Brain pericyte (primary cell): Measurements from ENCODE around the gene INO80.
"Not testable (repeated sequence)": the region's sequence is repeated elsewhere in the genome, so short reads cannot be mapped to it uniquely, and the experiment has no call there.

Experiments
- DNase-seq: peaks from one replicate; pipeline ENCODE4 v3.0.0-alpha.2; 2012; ENCODE audit warnings: low read depth, low spot score

Gene INO80

DNA sequence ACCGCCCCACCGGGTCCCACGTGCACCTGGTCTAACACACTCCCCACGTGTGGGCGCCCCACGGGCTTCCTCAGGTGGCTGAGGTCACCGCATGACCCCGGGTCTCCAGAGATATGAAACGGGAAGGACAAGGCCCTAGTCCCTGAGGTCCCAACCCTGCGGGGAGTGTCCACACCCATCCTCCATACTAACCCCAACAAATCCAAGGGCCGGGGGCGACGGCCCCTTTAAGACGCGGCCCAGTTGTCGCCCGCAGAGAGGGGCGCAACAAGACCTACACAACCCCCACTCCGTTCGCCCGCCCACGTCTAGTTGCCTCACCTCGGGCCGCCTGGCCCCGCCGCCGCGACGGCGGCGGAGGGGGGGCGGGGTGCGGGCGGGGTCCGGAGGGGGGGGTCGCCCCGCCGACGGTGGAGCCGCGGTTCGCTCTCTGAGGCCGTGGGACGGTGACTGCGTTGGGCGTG, 396 bp downstream of the INO80 start:
- no peak for DNase-seq

DNA sequence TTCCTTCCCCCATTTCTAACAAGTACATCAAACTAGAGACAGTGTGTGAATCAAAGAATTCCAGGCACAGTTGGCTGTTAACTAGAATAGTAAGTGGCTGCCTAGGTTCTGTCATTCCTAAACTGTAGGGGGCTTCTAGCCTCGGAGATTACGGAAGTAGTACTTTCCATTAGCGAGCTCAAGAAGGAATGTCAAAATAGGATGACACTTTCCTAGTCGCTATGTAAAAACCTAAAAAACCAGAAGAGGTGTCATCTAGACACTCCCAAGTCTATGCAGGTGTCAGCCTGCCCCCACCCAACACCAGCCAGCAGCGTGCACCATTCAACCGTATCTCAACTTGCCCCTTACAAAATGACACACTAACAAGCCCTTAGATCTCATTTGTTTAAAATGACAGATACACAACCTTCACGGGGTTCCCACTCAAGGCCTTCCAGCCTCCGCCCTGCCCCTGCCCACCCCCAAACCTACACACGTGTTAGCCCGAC, 874 bp downstream of the INO80 start:
- no peak for DNase-seq

DNA sequence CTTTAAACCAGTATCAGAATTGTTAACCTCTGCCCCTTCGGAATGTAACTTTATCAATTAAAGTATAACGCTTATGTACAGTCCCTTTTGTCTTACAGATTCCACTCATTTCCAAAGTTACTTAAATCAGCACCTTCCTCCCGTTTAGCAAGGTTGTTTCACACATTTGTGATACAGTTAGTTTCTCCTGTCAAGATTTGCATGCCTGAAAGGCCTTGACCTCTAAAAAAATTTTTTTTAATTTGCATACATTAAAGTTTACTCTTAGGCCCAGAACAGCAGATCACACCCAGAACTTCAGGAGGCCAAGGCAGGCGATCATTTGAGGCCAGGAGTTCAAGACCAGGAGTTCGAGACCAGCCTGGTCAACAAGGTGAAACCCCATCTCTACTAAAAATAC, 9.1 kb downstream of the INO80 start:
- DNase-seq = no peak

DNA sequence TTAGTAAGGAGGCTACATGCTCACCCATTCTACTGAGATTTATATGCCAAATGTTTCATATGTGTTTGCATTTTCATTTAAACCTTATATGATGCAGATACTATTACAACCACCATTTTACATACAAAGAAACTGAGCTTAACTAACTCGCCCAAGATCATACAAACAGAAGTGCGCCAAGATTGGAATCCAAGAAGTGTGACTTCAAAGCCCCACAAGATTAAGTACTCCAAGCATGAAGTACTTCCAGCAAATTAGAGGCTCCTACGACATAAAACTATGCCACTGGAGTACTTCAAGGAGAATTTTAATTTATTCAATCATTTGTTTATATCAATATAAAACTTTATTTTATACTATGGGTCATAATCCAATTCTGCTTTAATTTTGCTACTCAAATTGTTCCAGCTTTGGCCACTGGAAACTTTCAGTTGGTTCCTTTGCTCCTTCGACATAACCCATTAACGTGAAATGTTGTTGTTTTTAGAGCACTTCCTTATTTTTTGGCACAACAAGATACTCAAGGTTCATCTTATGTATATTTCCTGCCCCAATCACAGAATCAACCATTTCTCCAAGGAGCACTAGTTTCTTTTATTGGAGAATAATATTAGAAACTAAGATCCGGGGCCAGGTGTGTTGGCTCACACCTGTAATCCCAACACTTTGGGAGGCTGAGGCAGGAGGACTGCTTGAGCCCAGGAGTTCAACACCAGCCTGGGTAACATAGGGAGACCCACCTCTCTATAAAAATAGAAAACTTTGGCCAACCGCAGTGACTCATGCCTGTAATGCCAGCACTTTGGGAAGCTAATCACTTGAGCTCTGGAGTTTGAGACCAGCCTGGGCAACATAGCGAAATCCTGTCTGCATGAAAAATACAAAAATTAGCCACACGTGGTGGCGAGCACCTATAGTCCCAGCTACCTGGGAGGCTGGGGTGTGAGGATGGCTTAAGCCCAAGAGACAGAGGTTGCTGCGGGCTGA, 10.4 kb downstream of the INO80 start:
- no peak for DNase-seq

DNA sequence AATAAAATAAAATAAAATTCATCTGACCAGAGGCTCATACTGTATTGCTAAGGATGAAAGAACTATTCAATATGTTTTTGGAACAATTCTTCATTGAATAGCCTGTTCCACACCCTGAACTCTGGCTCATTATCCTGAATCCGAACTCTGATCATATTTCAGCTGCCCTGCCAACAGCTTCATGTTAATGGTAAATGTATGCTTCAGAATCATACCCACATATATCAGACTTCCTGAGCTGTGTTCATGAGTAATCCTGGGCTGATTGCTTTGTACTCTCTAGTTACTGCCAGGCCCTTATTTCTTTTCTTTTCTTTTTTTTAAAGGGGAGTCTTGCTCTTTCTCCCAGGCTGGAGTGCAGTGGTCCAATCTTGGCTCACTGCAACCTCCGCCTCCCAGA, 11.8 kb downstream of the INO80 start:
- no peak for DNase-seq

DNA sequence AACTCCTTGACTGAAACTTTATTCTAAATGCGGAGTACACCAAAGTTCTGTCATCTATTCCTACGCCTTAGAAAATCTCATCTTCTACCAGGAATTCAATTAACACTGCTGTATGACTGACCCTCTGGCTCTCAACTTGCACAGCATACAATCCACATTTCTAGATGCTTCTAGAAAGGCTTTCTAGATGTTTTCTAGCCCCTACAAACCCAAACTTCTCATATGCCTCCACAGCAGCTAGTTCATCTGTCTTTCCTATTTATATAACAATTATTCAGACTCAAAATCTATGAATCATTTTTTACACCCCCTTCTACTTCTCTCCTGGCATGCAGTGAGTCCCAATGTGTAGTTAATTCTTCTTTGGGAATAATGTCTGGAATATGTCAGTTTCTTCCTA, 13.2 kb downstream of the INO80 start:
- DNase-seq = no peak

DNA sequence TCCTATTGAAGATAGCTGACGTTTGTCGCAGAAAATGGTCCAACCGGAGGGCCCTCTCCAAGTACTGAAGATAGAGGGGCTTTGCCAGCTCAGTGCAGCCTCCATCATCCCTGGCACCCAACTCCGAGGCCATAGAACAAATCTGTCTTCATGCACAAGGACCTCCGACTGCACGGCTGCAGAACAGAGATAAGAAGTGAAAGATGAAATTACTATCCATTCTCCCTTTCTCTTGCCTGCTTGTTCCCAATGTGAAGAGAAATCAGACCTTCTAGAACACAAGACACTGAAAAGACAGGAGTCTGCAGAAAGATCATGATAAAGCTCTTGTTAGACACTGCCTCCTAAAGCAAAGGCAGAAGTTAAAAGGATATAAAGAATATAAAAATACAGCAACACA, 19.9 kb downstream of the INO80 start:
- no peak for DNase-seq

DNA sequence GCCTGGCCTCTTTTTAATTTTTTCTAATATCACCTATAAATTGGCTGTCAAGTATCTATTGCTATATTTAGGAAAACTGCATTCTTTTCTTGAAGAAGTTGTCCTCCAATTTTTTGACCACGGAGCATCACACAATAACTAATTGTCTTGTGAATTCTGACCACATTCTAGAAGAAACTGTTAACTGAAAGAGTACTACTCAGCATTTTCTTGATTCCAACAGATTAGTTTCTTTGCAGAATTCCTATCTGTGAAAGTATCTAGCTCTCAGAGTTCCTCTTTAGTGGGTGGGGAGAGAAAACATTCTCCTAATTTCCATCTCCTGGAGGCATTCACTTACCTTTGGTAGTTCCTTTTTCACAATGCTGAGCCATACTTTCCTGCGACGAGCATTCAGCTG, 31.1 kb downstream of the INO80 start:
- DNase-seq = no peak

DNA sequence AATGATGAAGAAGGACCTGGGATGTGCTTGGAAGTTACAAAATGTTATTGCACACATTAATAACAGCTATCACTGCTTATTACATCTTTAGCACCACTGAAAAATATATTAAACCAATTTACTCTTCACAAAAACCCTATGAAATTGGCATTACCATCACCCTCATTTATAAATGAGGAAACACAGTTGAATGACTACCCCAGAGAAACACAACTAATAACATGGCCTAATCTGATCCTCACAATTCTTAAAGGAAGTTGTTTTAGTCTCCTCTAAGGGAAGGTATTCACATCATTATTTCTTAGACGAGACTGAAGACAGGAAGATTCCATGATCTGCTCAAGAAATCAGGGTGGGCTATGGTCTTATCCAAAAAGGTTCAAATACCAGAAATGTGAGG, 35.9 kb downstream of the INO80 start:
- no peak for DNase-seq

DNA sequence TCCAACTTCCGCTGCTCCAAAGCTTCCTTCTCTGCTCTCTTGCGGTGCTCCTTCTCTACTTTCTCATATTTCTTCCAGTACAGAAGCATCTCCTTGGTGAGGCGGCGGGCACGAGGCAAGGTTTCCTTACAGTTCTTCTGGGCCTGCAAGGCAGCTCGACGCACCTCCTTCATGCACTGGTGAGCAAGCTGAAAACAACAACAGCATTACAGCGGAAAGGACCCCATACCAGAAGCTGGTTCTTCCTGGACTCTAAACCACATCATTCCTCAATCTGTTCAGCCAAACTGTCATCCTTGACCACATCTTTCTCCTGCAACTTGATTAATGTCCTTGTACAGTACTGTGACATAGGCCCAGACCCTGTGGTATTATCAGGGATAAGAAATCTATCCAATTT, 36.4 kb downstream of the INO80 start:
- DNase-seq = no peak

DNA sequence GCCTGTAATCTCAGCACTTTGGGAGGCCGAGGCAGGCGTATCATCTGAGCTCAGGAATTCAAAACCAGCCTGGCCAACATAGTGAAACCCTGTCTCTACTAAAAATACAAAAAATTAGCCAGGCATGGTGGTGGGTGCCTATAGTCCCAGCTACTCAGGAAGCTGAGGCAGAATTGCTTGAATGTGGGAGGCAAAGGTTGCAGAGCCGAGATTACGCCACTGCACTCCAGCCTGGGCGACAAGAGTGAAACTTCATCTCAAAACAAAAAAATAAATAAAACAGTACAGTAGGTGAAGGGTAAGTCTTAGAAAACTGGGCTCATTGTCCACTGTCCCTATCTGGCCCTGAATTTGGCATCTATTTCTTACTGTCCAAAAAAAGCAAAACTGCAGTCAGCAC, 37.2 kb downstream of the INO80 start:
- not testable (repeated sequence) for DNase-seq

DNA sequence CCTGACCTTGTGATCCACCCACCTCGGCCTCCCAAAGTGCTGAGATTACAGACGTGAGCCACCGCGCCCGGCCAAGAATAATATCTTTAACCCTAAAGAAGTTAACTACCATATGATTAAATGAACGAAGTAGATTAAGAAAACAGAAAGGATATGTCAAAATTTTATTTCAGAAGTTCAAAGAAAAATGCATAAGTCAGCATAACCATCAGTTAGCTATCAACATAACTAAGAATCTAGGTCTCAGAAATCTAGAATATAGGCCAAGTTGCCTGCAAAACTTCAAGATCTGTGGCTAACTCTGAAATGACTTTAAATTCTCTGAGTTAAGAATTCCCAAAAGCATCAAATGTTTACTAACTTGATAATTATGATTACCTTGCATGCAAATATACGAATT, 38.0 kb downstream of the INO80 start:
- no peak for DNase-seq

DNA sequence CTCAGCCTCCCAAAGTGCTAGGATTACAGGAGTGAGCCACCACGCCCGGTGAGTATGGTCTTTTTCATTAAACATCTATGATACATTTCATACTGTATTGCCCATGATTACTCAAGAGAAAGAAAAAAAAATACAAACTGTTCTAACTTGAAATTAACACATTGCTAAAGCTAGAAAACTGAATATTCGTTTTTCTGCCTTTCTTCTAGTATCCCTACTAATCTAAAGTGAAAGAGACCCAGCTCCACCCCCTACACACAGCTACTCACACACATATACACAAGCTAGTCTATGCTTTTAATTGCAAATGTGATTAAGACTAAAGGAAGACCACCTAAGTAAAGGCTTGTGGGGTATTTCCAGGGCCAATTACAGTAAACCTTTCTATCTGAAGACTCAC, 43.1 kb downstream of the INO80 start:
- DNase-seq = no peak

DNA sequence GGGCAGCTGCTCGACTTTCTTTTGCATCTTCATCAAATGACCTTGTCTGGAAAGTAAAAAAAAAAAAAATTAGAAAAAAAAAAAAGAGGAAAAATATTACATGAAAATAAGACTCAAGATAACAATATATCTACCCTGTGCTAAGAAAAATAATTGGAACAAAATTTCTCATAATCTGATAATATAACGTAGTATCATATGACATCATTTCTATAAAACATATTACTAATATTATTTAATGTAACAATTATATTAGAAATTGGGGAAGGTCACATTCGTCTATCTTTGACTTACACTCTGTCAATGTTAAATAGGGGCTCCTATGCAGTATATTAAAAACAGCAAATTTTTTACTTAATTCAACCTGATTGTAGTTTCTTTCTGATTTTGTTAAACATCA, 44.1 kb downstream of the INO80 start:
- no peak for DNase-seq

DNA sequence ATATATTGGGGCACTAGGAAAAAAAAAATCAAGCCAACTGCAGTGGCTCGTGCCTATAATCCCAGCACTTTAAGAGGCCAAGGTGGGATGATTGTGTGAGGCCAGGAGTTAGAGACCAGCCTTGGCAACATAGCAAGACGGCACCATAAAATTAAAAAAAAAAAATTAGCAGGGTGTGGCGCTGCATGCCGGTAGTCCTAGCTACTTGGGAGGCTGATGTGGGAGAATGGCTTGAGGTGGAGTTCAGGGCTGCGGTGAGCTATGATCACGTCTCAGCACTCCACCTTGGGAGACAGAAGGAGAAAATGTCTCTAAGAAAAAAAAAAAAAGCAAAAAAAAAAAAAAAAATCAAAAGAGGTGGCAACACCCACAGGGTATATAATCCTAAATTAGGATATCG, 49.6 kb downstream of the INO80 start:
- no peak for DNase-seq

DNA sequence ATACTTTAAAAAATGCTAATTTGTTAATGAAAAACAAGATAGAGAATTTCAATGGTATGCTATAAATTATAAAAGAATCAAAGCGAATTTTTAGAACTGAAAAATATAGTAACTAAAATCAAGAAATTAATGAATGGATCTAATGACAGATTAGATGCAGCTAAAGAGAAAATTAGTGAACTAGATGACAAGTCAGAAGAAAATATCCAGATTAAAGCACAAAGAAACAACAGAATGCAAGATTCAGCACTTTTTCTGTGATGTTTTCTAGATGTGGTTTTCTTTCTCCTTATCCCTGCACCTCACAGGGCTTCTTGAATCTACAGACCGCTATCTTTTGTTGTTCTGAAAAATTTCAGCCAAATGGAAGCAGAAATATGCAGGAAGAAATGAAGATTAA, 54.4 kb downstream of the INO80 start:
- DNase-seq = no peak

DNA sequence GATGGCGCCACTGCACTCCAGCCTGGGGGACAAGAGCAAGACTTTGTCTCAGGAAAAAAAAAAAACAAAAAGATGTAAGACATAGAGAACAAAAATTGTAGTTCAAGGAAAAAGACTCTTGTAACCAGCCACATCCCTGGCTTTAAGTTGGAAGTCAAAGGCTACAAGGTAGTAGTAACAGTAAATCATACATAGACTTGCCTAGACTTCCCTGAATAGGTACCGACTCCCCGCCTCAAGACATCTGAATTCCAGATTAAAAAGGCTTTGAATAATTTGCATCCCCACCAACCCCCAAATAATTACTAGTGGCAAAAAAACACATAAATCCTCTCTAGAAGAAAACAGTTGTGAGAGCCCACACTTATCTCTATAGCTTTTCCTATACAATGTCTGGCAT, 55.6 kb downstream of the INO80 start:
- no peak for DNase-seq

DNA sequence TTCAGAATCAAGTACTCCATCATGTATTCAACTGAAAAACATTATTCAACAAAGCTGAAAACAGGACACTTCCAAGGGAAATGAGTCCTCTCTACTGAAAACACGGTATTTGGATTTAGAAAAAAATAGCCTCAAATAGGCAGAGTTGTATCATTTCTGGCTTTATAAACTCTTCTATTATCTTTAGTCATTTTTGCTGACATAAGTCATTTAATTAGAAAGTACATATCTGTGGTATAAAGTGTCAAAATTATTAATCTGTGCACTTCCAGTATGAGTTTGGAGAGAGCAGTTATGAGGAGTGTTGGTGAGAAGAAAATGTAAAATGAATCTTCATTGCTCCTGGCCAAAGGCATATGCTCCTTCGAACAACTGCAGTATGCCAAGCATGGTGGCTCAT, 59.3 kb downstream of the INO80 start:
- DNase-seq = no peak

DNA sequence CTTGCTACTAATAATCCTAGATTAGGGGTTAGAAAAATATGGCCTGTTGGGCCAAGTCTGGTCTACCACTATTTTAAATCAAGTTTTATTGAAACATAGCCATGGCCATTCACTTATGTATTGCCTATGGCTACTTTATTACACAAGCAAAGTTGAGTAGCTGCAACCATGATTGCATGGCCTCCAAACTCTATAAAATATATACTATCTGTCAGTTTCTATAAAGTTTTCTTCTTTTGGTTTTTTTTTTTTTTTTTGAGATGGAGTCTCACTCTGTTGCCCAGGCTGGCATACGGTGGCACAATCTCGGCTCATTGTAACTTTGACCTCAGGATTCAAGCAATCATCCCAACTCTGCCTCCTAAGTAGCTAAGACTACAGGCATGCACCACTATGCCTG, 60.4 kb downstream of the INO80 start:
- no peak for DNase-seq

DNA sequence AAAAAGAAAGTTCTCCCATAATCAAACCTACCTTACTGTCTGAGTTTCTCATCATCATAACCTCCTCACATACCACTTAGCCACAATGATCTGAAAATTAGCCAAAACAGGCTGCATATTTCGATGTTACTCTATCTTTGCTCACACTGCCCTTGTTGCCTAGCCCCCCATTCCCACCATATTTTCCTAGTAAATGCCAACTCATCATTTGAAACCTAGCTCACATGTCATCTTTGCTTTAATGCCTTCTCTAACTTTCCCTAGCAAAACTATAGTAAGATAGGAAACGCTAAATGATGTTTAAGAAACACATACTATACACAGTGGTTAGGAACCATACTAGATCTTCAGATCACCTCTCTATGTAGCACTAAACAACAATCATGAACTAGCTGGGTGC, 64.9 kb downstream of the INO80 start:
- DNase-seq = no peak

DNA sequence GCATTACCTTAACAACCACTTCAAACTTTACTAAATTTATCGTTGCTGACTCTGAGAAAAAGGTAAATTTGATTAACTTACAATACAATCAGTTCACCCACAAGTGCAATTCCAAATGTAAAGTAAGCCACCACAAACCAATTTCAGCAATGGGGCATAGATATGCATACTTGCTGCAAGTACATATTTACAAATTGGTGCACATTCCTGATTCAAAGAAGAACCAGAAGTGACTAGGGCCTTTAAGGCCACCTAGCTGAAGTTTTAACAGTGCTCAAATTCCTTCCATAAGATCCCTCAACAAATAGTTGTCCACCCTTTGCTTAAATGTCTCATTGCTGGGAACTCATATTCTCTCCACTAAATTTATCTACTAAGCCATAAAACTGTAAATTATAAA, 67.2 kb downstream of the INO80 start:
- no peak for DNase-seq

DNA sequence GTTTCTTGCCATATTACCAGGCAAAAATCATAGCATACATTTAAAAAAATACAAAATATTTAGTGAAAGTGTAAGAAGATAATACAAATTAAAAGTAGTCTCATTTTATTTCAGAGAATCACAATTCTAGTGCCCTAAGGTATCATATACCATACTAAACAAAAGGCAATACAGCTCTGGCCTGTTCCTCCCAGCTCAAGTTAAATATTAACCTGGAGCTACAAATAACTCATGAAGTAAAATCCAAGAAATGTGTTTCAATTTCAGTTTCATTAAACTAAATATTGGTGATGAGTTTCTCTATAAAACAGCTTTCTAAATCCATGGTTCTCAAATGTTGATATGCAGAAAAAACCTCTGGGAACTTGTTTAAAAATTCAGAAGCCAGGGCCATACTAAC, 67.7 kb downstream of the INO80 start:
- DNase-seq = no peak

DNA sequence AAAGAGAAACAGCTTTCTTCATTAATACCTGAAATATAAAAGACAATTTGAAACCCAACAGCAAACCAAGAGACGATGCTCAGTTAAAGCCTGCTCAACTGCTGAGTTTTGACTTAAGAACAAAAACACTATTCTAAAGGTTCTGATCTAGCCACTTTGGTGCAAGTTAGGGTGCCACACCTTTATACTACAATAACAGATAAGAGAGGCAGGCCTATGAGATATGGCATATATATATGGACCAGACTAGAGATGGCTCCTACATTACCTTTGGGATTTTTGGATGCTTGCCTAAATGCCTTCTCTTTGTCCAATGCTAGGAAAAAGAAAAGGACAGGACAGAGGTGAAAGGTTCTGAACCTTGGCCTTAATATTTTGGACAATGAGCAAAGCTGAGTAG, 68.6 kb downstream of the INO80 start:
- DNase-seq = no peak
